Measurements from ENCODE around the gene GIGYF2. TPM values are rescaled to one million over a fixed set of nuclear protein-coding genes. Genes with fewer than 3 reads are reported as not detected.

GIGYF2 gene
- total RNA-seq, 2 donors from 2014 or later = 62.5 to 72.3 TPM

DNA sequence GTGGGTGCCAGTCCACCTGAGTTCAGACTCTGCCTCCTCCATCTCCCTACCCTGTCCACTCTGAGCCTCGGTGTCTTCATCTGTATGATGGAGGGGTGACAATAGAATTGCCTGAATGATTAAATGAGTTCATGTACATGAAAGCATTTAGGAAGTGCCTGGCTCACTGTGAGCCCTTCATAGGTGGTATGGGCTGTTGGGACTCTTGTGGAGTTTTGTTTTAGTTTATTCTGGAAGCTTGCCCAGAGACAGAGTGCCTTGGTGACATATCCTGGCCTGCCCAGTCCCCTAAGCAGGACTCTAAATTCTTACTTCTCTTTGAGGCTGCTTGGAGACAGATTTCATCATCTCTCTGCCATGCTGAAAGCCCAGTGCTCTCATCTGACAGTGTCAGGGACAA, 24.5 kb upstream of the GIGYF2 start:
- Histone ChIP-seq H3K9ac (ENCODE audit: extremely low read depth, low read length, poor library complexity, severe bottlenecking) (no peak overlapping the region), H3K27ac (ENCODE audit: low read depth, low read length) (no peak overlapping the region), H3K9me3 (ENCODE audit: control insufficient read depth, low read length) (no peaks in the 10 kb centered on the region), H3K4me3 (ENCODE audit: low read length) (no peak overlapping the region), H3K36me3 (ENCODE audit: control insufficient read depth, insufficient read depth, low read length) (no peaks in the 10 kb centered on the region), H3K27me3 (ENCODE audit: control insufficient read depth, insufficient read depth, low read length, poor library complexity, severe bottlenecking) (no peaks in the 10 kb centered on the region), H3K4me1 (ENCODE audit: control insufficient read depth, insufficient read depth, low read length) (no peaks in the 10 kb centered on the region)
- H3K27me3 Mint-ChIP-seq (ENCODE audit: insufficient read depth) = no peaks in the 10 kb centered on the region
- no peaks in the 10 kb centered on the region for H3K9me3 Mint-ChIP-seq
- WGBS, 2 experiments (ENCODE audit: insufficient coverage in 1 of 2, insufficient read length in 1 of 2) = 94% methylated on average over 1 of the region's 1 CpG; no CpG with 5 or more reads in 1 of the 2 experiments
- H3K4me1 Mint-ChIP-seq = no peaks in the 10 kb centered on the region
- no peak overlapping the region for H3K27ac Mint-ChIP-seq
- TF ChIP-seq CTCF (conservative IDR thresholded peaks at IDR 0.05) = no peak
- no peak overlapping the region for H3K4me3 Mint-ChIP-seq
- no peak for DNase-seq
- H3K36me3 Mint-ChIP-seq (ENCODE audit: low read depth) = no peaks in the 10 kb centered on the region

GRCh38 chr2:232674491-232674890, 22.6 kb upstream of the GIGYF2 start:
- no peak overlapping the region for H3K27ac Mint-ChIP-seq
- H3K4me3 Mint-ChIP-seq = no peak overlapping the region
- no peaks in the 10 kb centered on the region for H3K36me3 ChIP-seq (ENCODE audit: control insufficient read depth, insufficient read depth, low read length)
- no peaks in the 10 kb centered on the region for H3K4me1 Mint-ChIP-seq
- no peak for DNase-seq
- no peaks in the 10 kb centered on the region for H3K27me3 ChIP-seq (ENCODE audit: control insufficient read depth, insufficient read depth, low read length, poor library complexity, severe bottlenecking)
- no peaks in the 10 kb centered on the region for H3K36me3 Mint-ChIP-seq (ENCODE audit: low read depth)
- H3K27me3 Mint-ChIP-seq (ENCODE audit: insufficient read depth) = peaks cover 1% of the 10 kb centered on the region
- no peak overlapping the region for H3K4me3 ChIP-seq (ENCODE audit: low read length)
- WGBS, 2 experiments (ENCODE audit: insufficient coverage in 1 of 2, insufficient read length in 1 of 2) = 90% methylated on average over 5 to 6 of the region's 6 CpGs
- no peaks in the 10 kb centered on the region for H3K9me3 ChIP-seq (ENCODE audit: control insufficient read depth, low read length)
- no peaks in the 10 kb centered on the region for H3K9me3 Mint-ChIP-seq
- H3K4me1 ChIP-seq (ENCODE audit: control insufficient read depth, insufficient read depth, low read length) = no peaks in the 10 kb centered on the region
- H3K9ac ChIP-seq (ENCODE audit: extremely low read depth, low read length, poor library complexity, severe bottlenecking) = no peak overlapping the region
- TF ChIP-seq CTCF (conservative IDR thresholded peaks at IDR 0.05) = no peak
- no peak overlapping the region for H3K27ac ChIP-seq (ENCODE audit: low read depth, low read length)

DNA sequence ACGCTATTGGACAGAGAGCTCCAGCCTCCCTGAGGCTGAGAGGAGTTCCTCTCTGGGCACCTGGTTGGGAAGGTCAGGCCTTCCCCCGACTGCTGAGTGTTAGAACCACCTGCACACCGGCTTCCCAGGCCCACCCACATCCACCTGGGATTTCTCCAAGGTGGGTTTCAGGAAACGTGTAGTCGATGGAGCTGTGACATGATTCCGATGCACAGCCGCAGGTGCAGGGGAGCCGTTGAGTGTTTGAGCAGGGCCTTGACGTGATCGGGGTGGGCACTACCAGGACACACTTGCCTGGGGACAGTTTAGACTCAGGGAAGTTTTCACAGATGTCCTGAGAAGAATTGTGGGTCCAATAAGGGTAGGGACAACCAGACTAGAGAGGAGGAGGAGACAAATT, 21.8 kb upstream of the GIGYF2 start:
- TF ChIP-seq CTCF (conservative IDR thresholded peaks at IDR 0.05) = no peak
- no peaks in the 10 kb centered on the region for H3K9me3 Mint-ChIP-seq
- DNase-seq = no peak
- Histone ChIP-seq H3K36me3 (ENCODE audit: control insufficient read depth, insufficient read depth, low read length) (no peaks in the 10 kb centered on the region), H3K27me3 (ENCODE audit: control insufficient read depth, insufficient read depth, low read length, poor library complexity, severe bottlenecking) (no peaks in the 10 kb centered on the region), H3K9me3 (ENCODE audit: control insufficient read depth, low read length) (no peaks in the 10 kb centered on the region), H3K9ac (ENCODE audit: extremely low read depth, low read length, poor library complexity, severe bottlenecking) (no peak overlapping the region), H3K4me3 (ENCODE audit: low read length) (no peak overlapping the region), H3K27ac (ENCODE audit: low read depth, low read length) (no peak overlapping the region), H3K4me1 (ENCODE audit: control insufficient read depth, insufficient read depth, low read length) (no peaks in the 10 kb centered on the region)
- no peak overlapping the region for H3K4me3 Mint-ChIP-seq
- H3K36me3 Mint-ChIP-seq (ENCODE audit: low read depth) = no peaks in the 10 kb centered on the region
- no peaks in the 10 kb centered on the region for H3K4me1 Mint-ChIP-seq
- H3K27ac Mint-ChIP-seq = no peak overlapping the region
- 91% methylated on average over 8 to 10 of the region's 10 CpGs for whole genome bisulfite sequencing, 2 experiments (ENCODE audit: insufficient coverage in 1 of 2, insufficient read length in 1 of 2)
- peaks cover 1% of the 10 kb centered on the region for H3K27me3 Mint-ChIP-seq (ENCODE audit: insufficient read depth)
